Posterior vena cava (tissue), 2 donors: ENCODE measurements around the gene ACTRT2. TPM values are rescaled to one million over a fixed set of nuclear protein-coding genes. Genes with fewer than 3 reads are reported as not detected.

ENCODE experiments used
- DNase-seq: peaks from one replicate; pipeline ENCODE4 v3.0.0-alpha.2; 2020; ENCODE audit warnings: low spot score
- intact Hi-C, 2 donors: fragments of 100-400 bp; cut with DNase I; formaldehyde crosslinking; loops; one replicate each; pipeline versions ENCODE4 v1.14.1 to v1.14.2; 2022 to 2023
- total RNA-seq, 2 donors: library from RNA; stranded (reverse); fragmentation: NEBNext Ultra II Directional; extraction: Animal tissue kit (Norgen Biotek cat#: 25700); gene quantifications; one replicate each; pipeline ENCODE4 v1.2.1, GENCODE V29; 2021
- donor health status: DM: yes; HTN: yes; CAD: no.
- donor health status: DM: yes; HTN: yes; CAD: no.

The ACTRT2 gene
- total RNA-seq, 2 donors from 2014 or later = not detected

DNA sequence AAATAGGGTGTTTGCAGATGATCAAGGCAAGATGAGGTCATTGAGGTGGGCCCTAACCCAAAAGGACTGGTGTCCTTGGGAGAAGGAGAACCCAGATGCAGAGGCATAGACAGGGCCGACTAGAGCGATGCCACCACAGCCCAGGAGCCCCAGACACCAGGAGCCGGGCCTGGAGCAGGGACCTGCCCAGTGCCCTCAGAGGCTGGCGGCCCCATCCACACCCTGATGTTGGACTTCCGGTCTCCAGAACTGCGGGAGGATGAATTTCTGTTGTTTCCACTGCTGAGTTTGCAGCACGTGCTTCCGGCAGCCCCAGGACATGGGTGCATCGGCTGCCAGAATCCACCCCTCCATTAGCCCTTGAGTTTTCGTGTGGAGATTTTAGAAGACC, 7.2 kb upstream of the ACTRT2 start:
- intact Hi-C loops = loop anchor here (2.0 to 5.0 kb wide), 3 partner anchors 268 to 407 kb away; no protein-coding TSS in a partner anchor
- DNase-seq = peak; percentile 58

DNA sequence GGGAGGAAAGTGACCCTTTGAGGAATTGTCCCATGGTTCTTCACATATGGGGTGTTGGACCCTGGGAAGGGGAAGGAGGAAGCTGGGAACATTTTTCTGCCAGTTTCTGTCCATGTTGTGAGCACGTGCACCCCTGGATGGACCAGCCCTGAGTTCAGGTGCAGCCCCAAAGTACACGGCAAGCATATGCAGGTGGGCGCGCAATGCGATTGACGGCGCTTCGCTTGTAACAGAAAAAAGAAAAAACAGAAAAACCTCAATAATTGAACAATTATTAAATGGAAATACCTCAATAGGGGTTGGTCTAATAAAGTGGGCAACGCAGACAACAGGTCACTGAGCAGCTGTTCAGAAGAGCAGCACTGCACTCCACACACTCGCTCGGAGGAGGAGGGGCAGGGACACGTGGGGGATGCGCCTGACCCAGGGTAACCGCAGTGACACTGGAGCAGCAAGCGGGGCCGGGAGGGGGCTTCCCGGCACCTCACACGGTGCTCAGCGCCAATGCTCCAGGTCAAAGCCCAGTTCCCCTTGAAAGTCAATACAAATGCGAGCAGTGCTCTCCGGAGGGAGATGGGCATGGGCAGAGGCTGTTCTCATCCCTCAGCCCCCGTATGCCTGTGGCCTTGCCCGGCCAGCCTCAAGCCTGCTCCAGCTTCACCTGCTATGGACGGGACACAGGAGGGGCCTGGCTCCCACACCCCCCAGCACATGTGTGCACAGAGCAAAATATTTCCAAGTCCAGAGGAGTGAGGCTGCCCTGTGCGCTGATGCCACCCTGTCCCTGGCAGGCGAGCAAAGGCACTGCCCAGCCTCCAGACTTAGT, 6.6 kb upstream of the ACTRT2 start:
- peak; percentile 72 for DNase-seq
- intact Hi-C loops = loop anchor here (2.0 to 5.0 kb wide), 4 partner anchors 268 to 587 kb away; no protein-coding TSS in a partner anchor

DNA sequence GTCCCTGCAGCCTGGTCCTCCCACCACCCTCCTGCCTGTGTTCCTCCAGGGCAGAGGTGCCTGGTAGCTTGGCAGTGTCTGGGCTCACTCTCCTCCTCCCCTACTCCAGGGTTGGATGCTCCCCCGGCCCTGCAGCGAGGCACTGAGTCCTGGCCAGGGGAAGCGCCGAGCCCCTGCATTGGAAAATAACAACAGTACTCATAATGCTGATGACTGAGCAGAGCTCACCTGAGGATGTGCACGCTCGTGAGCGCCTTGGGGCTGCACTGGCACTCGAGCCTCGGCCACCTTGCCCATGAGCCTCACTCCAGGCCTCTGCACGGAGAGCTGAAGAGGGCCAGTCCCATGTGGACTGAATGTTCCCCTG, 6.0 kb upstream of the ACTRT2 start:
- intact Hi-C loops = loop anchor here (2.0 to 5.0 kb wide), 2 partner anchors 406 to 588 kb away; no protein-coding TSS in a partner anchor
- DNase-seq = peak; percentile 66

DNA sequence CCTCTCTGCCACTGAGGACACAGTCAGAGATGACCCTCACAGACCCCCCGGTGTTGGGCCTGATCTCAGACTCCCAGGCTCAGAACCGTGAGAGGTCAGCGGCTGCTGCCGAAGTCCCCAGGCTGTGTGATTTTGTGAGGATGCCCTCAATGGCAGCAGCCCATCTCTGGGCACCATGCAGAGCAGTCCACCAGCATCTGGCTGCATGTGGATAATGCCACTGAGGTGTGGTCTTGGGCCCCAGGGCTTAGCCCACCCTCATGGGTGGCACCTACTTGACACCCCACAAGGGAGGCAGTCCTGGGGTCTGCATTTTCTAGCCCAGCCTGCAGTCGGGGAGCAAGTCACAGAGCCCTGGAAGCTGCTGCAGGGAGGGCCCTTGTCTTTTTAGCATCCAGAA, 5.5 kb upstream of the ACTRT2 start:
- DNase-seq = no peak
- intact Hi-C loops = loop anchor here (2.0 to 5.0 kb wide), 2 partner anchors 405 to 588 kb away; no protein-coding TSS in a partner anchor

DNA sequence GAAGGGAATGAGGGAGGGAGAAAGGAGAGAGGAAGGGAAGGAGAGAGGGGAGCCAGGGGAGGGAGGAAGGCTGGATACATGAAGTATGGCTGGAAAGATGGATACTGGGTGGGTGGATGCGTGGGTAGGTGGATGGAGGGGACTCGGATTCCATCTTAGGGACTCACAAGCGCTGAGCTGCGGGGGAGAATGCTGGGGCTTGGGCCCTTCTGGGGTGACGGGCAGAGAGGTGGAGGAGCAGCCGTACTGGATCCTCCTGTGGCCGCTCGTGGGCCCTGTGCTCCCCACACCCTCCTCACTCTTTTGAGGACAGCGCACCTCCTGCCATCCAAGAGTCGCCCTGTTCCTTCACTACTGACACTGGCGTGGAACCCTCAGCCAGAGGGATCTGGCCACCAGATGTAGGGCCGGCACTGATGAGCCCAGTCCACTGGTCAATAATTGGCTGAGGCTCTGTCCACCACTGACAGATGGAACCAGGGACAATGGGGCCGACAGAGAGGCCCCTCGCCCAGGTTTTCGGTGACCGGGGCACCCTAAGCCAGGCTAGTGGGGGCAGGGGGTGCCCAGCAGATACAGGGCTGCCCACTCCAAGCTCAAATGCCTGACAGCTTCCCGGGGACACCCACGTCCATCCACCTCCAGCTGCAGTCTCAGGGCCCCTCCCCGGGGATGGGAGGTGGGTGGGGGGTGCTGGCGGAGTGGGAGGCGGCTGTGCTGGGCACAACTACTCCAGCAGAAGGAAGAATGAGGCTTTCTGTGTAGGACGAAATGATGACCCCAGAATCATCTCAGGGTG, 4.4 kb upstream of the ACTRT2 start:
- intact Hi-C loops = loop anchor here in 1 of 2 donors (5.0 kb wide), 1 partner anchor 590 kb away; no protein-coding TSS in a partner anchor
- peak; percentile 64 for DNase-seq

DNA sequence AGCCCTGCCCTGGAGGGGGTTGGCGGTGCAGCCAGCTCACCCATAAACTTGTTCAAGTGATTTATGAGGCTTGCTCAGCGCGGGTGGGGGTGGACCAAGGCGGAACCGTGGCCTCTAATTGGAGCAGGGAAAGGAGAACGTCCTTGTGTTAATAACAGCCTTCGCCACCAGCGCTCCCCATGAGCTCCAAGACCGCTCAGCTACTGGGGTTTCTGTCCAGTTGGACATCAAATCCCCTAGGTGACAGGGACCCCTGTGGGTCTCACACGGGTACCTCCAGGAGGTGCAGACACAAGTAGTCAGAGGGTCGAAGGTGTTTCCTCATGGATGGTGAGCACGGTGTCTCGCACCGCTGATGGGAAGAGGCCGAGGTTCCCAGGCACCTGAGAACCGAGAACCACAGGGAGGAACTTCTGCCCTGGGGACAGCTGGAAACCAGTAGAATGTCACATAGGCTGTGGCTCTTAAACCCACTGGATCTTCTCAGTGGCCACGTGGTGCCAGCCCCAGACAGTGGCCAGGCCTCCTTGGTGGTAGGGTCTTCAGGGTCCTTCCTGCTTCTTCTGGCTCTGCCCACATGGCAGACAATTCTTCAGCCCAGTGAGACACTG, 3.7 kb upstream of the ACTRT2 start:
- intact Hi-C loops = loop anchor here in 1 of 2 donors (5.0 kb wide), 1 partner anchor 590 kb away; no protein-coding TSS in a partner anchor
- peak; percentile 43 for DNase-seq

DNA sequence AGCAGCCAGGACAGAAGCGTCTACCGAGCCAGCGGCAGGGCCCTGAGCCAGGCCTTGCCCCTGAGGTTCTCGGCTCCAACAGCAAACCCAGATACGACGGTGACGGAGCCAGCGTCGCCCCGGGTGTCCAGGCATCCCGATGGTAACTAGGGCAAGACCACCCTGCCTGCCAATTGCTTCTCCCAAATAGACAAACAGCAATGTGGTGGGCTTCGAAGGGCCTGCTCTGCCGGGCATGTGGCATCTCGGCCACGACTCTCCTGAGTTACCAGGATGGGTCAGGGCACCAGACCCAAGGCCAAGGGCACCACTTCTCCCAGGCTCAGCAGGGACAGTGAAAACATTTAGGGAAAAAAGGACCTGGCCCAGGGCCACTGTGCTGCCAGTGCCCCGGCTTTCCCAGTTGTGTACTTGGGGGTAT, 3.2 kb upstream of the ACTRT2 start:
- DNase-seq = peak; percentile 76
- intact Hi-C loops = loop anchor here in 1 of 2 donors (5.0 kb wide), 1 partner anchor 591 kb away; no protein-coding TSS in a partner anchor

DNA sequence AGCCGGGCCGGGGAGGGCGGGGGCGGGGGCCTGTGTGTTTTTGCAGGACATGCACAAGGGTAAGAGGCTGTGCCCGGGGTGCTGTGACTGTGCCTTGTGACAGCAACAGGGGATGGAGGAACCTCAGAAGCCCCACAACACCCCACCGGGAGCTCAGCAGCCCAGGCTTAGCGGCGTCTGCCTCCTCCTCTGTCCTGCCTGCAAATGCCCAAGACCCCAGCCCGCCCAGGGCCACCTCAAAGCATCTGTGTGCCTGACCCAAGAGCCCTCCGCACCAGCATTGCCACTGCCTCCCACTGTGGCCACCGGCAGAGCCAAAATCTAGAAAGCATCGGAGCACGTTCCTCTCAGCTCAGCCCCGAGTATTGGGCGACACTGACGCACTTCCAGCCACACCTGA, 2.7 kb upstream of the ACTRT2 start:
- peak; percentile 81 for DNase-seq
- intact Hi-C loops = loop anchor here in 1 of 2 donors (5.0 kb wide), 1 partner anchor 591 kb away; no protein-coding TSS in a partner anchor

DNA sequence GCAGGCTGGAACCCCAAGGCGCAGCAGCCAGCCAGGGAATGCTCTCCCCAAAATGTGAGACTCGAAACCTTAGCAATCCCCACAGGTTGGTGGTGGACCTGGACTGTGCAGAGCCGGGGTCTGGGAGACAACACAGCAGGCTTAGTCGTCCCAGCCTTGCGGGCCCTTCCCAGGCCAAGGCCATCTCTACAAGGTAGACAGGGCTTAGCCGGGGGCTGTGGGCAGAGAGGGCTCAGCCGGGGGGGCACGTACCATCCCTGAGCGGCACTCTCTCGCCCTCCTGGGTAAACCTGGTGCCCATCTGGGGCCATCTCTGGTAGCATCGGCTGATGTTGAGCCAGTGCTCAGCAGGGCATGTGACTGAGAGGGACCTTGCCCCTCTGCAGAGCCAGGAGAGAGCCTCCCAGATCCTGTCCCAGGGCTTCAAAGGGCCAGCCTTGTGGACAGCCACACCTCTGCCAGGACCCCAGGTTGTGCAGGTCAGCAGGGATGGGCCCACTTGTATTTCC, 2.2 kb upstream of the ACTRT2 start:
- peak; percentile 64 for DNase-seq
- intact Hi-C loops = loop anchor here in 1 of 2 donors (5.0 kb wide), 1 partner anchor 592 kb away; no protein-coding TSS in a partner anchor

DNA sequence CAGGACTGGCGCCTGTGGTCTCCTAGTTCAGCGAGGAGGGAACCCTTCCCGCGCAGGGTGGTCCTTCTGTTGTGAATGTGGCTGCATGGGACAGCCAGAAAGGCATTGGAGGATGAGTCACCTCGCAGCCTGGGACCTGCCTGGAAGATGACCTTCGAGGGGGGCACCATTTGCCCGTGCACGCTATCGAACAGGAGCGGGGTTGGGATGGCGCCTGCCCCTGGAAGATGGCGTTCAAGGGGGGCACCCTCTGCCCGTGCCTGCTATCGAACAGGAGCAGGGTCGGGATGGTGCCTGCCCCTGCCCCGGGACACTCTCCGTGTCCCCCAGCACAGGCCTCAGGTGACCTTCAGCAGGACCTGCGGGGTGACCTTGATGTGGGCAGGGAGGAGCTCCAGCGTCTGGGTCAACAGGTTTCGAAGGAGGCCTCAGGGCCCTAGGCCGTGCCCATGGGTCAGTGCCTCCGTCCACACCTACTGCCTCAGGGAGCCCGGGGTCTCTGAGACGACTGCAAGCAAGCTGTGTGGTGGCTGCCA, 1.7 kb upstream of the ACTRT2 start:
- intact Hi-C loops = loop anchor here in 1 of 2 donors (5.0 kb wide), 1 partner anchor 592 kb away; no protein-coding TSS in a partner anchor
- peak; percentile 64 for DNase-seq

DNA sequence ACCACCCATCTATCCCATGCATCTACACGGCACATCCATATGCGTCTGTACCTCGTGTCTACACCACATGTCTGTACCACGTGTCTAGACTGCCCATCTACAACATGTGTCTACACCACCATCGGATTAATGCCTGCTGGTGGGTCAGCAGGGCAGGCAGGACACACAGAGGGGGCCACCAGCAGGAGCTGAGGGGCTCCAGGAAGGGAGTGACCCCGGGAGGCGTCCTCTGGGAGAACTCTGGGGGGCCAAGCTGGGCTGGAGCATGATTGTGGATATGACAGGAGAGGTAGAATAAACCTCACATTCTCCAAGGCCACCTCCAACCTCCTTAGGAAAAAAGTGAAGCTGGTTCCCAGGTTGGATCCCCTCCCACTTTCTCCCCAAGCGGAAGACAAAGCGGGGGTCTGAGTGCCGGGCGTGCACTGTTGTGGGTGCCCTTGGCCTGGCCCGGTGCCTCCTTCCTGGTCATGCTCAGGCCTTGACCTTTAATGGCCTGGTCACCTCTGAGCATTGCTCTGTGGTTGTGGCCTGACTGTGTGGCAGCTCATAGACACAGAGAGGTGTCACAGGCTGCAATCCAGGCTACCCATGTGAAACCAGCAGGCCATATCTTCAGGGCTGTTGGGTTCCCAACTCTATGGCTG, 881 bp upstream of the ACTRT2 start:
- intact Hi-C loops = no loop called here
- peak; percentile 49 for DNase-seq

DNA sequence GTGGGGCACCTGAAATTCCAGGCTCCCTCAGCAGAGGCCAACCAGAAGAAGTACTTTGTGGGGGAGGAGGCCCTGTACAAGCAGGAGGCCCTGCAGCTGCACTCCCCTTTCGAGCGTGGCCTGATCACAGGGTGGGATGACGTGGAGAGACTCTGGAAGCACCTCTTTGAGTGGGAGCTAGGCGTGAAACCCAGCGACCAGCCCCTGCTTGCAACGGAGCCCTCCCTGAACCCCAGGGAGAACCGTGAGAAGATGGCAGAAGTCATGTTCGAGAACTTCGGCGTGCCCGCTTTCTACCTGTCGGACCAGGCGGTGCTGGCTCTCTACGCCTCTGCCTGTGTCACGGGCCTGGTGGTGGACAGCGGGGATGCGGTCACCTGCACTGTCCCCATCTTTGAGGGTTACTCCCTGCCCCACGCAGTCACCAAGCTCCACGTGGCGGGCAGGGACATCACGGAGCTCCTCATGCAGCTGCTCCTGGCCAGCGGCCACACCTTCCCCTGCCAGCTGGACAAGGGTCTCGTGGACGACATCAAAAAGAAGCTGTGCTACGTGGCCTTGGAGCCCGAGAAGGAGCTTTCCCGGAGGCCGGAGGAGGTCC, 634 bp downstream of the ACTRT2 start:
- peak; percentile 66 for DNase-seq
- intact Hi-C loops = no loop called here

DNA sequence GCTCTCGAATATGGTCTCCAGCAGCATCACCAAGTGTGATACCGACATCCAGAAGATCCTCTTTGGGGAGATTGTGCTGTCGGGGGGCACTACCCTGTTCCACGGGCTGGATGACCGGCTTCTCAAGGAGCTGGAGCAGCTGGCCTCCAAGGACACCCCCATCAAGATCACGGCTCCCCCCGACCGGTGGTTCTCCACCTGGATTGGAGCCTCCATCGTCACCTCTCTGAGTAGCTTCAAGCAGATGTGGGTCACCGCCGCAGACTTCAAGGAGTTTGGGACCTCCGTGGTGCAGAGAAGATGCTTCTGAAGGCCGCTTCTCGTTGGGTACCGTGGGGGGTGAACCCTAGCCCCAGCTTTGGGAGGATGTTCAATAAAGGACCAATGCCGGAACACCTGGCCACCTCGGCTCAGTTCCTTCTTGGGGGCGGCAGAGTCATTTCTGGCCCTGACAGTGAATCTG, 1.3 kb downstream of the ACTRT2 start:
- DNase-seq = peak; percentile 81
- intact Hi-C loops = no loop called here

DNA sequence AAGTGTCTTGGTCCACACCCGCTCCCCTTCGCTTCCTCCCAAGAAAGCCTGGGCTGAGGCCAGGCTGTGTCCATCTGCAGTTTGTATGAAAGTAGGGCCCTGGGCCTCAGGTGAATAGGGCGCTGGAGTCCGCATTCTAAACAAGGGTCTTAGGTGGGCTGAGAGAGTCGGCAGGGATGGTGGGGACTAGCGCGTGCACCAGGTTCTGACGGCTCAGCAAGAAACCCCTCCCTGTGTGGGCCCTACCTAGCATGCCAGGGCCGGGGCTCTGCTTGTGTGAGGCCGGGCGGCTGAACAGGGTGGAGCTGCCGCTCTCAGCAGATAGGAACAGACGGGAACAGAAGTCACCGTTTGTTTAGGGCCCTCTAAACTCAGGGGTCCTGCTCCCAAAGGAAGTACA, 1.7 kb downstream of the ACTRT2 start:
- DNase-seq = peak; percentile 75
- intact Hi-C loops = no loop called here

DNA sequence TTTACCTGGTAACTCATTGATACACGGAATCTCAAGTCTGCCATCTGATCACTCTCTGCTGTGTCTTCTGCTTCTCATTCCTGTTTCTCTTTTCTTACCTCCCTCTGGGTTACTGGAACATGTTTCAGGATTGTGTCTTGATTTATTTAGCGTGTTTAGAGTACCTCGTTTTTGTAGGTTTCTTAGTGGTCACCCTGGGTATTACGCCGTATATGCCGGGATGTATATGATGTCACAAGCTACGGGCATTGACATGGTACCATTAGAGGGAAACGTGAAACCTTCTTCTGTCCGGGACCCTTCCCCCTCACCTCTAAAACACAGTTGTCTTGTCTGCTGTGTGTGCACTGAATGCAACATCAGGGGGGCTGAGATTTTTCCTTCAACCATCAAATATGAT, 2.8 kb downstream of the ACTRT2 start:
- DNase-seq = no peak
- intact Hi-C loops = no loop called here

DNA sequence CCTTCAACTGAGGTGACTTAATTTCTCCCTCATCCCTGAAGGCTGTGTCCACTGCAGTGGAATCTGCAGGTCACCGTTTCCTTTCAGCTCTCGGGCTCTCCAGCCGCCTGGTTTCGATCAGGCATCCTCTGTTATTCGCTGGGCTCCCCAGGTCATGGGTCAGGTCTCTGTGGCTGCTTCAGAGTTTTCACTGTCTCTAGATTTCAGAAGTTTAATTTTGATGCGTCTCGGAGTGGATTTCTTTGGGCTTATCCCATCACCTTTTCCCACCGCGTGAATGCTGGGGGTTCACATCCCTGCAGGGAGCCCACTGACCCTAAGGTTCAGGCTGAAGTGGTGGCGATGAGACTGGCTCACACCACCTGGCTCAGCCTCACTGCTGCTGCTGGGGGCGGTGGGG, 3.3 kb downstream of the ACTRT2 start:
- intact Hi-C loops = no loop called here
- DNase-seq = peak; percentile 44

DNA sequence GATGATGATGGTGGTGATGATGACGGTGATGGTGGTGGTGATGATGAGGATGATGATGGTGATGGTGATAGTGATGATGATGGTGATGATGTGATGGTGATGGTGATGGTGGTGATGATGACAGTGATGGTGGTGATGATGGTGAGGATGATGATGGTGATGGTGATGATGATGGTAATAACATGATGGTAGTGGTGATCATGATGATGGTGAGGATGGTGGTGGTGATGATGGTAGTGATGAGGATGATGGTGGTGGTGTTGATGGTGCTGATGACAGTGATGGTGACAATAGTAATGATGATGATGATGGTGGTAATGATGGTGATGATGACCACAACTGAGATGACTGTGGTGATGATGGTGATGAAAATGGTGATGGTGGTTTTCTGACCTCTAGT, 4.9 kb downstream of the ACTRT2 start:
- intact Hi-C loops = no loop called here
- no peak for DNase-seq
